Neural cell (in vitro differentiated cells): ENCODE results near the gene GNG11. TPM values are rescaled to one million over a fixed set of nuclear protein-coding genes. Genes with fewer than 3 reads are reported as not detected.

Experiments used
- H2AFZ ChIP-seq: fragments of 200-600, 300-800 bp; sonication (generic), shearing (Covaris generic); 2 replicates; pipeline ENCODE4 v1.6.0; 2014; ENCODE audit warnings: low read depth, mild to moderate bottlenecking, antibody characterized with exemption, low read length, moderate library complexity
- H3F3A ChIP-seq: fragments of 200-600 bp; shearing (Covaris generic); 2 replicates; pipeline ENCODE4 v1.6.1; 2016; ENCODE audit warnings: mild to moderate bottlenecking, moderate library complexity, mixed read lengths, antibody characterized with exemption, low read length; ENCODE audit not compliant: insufficient read depth, poor library complexity, severe bottlenecking
- H3K27ac ChIP-seq: fragments of 200-600, 300-800 bp; sonication (generic), shearing (Covaris generic); 2 replicates; pipeline ENCODE4 v1.5.1; 2014; ENCODE audit warnings: mild to moderate bottlenecking, low read length, moderate library complexity
- H3K27me3 ChIP-seq: fragments of 300-800, 200-600 bp; sonication (generic), shearing (Covaris generic); 2 replicates; pipeline ENCODE4 v1.6.0; 2014; ENCODE audit warnings: mild to moderate bottlenecking, low read depth, low read length, moderate library complexity; ENCODE audit not compliant: insufficient read depth
- H3K36me3 ChIP-seq: fragments of 300-800, 200-600 bp; sonication (generic), shearing (Covaris generic); 2 replicates; pipeline ENCODE4 v1.5.1; 2014; ENCODE audit warnings: mild to moderate bottlenecking, antibody characterized with exemption, low read length, moderate library complexity; ENCODE audit not compliant: insufficient read depth
- H3K4me2 ChIP-seq: fragments of 300-800, 200-600 bp; sonication (generic), shearing (Covaris generic); 2 replicates; pipeline ENCODE4 v1.6.0; 2014; ENCODE audit warnings: mild to moderate bottlenecking, low read length
- H3K4me3 ChIP-seq: fragments of 300-800, 200-600 bp; sonication (generic), shearing (Covaris generic); 2 replicates; pipeline ENCODE4 v1.5.1; 2014; ENCODE audit warnings: mild to moderate bottlenecking, low read length, moderate library complexity
- H3K79me2 ChIP-seq: fragments of 200-600 bp; shearing (Covaris generic); replicated peaks from 2 replicates; pipeline ENCODE4 v1.6.0; 2014; ENCODE audit warnings: mild to moderate bottlenecking, low read length, moderate library complexity; ENCODE audit not compliant: insufficient read depth
- H3K9ac ChIP-seq: fragments of 300-800, 200-600 bp; sonication (generic), shearing (Covaris generic); 2 replicates; pipeline ENCODE4 v1.6.1; 2016; ENCODE audit warnings: mild to moderate bottlenecking, low read length, mixed read lengths
- H3K9me2 ChIP-seq: fragments of 200-600 bp; shearing (Covaris generic); 2 replicates; pipeline ENCODE4 v1.6.1; 2016; ENCODE audit warnings: mild to moderate bottlenecking, low read length, mixed read lengths; ENCODE audit not compliant: insufficient read depth
- H3K9me3 ChIP-seq: fragments of 200-600, 300-800 bp; sonication (generic), shearing (Covaris generic); 2 replicates; pipeline ENCODE4 v1.6.1; 2016; ENCODE audit warnings: mild to moderate bottlenecking, mixed run types, low read length, moderate library complexity, mixed read lengths
- H4K20me1 ChIP-seq: fragments of 200-600 bp; shearing (Covaris generic); 2 replicates; pipeline ENCODE4 v1.6.1; 2016; ENCODE audit warnings: mild to moderate bottlenecking, mixed run types; ENCODE audit not compliant: insufficient read depth
- CTCF ChIP-seq: fragments of 450-650 bp; IDR thresholded peaks from 2 replicates; pipeline ENCODE4 v1.5.1; 2014; ENCODE audit warnings: antibody characterized with exemption, mild to moderate bottlenecking, moderate library complexity; ENCODE audit not compliant: poor library complexity, severe bottlenecking
- EP300 ChIP-seq: fragments of 450-650 bp; conservative IDR thresholded peaks from 2 replicates; pipeline ENCODE4 v1.6.1; 2014; ENCODE audit warnings: antibody characterized with exemption, mild to moderate bottlenecking, moderate library complexity; ENCODE audit not compliant: poor library complexity, severe bottlenecking
- EZH2 ChIP-seq: fragments of 200-600, 300-800 bp; shearing (Covaris generic), sonication (generic); IDR thresholded peaks from 2 replicates; pipeline ENCODE4 v1.6.1; 2014; ENCODE audit warnings: antibody characterized with exemption, low read length, borderline replicate concordance, mild to moderate bottlenecking; ENCODE audit not compliant: insufficient read depth, poor library complexity, severe bottlenecking
- MXI1 ChIP-seq: fragments of 450-650 bp; conservative IDR thresholded peaks from 2 replicates; pipeline ENCODE4 v1.6.1; 2014; ENCODE audit warnings: antibody characterized with exemption, mild to moderate bottlenecking; ENCODE audit not compliant: poor library complexity, severe bottlenecking
- POLR2AphosphoS5 ChIP-seq: IDR thresholded peaks from 2 replicates; pipeline ENCODE4 v1.6.1; 2012
- RAD21 ChIP-seq: fragments of 450-650 bp; conservative IDR thresholded peaks from 2 replicates; pipeline ENCODE4 v1.6.1; 2014; ENCODE audit warnings: antibody characterized with exemption, mild to moderate bottlenecking, moderate library complexity
- REST ChIP-seq: IDR thresholded peaks from 2 replicates; pipeline ENCODE4 v1.6.1; 2012; ENCODE audit warnings: borderline replicate concordance
- SMC3 ChIP-seq: fragments of 450-650 bp; conservative IDR thresholded peaks from 2 replicates; pipeline ENCODE4 v1.6.1; 2014; ENCODE audit warnings: antibody characterized with exemption, mild to moderate bottlenecking, moderate library complexity; ENCODE audit not compliant: poor library complexity
- TAF1 ChIP-seq: IDR thresholded peaks from 2 replicates; pipeline ENCODE4 v1.6.1; 2012; ENCODE audit warnings: low read depth
- polyA plus RNA-seq: library from polyadenylated mRNA; depleted of rRNA; stranded (reverse); fragments of >200 nt; gene quantifications from 2 replicates; pipeline ENCODE4 v1.2.3, GENCODE V29; 2014

Gene GNG11
- polyA plus RNA-seq, 1 donor from 2014 or later: 0.25 TPM

DNA sequence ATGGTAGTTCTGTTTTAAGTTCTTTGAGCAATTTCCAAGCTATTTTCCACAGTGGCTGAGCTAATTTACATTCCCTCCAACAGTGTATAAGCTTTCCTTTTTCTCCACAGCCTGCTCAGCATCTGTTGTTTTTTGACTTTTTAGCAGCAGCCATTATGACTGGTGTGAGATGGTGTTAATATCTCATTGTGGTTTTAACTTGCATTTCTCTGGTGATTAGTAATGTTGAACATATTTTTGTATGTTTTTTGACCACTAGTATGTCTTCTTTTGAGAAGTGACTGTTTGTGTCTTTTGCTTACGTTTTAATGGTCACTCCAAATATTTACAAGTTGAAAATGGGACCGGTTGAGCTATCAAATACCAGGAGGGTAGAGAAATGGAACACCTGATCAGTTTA is 20.4 kb downstream of the GNG11 start (continued):
- TF ChIP-seq EP300: no peak
- TF ChIP-seq RAD21: no peak
- TF ChIP-seq TAF1: no peak

DNA sequence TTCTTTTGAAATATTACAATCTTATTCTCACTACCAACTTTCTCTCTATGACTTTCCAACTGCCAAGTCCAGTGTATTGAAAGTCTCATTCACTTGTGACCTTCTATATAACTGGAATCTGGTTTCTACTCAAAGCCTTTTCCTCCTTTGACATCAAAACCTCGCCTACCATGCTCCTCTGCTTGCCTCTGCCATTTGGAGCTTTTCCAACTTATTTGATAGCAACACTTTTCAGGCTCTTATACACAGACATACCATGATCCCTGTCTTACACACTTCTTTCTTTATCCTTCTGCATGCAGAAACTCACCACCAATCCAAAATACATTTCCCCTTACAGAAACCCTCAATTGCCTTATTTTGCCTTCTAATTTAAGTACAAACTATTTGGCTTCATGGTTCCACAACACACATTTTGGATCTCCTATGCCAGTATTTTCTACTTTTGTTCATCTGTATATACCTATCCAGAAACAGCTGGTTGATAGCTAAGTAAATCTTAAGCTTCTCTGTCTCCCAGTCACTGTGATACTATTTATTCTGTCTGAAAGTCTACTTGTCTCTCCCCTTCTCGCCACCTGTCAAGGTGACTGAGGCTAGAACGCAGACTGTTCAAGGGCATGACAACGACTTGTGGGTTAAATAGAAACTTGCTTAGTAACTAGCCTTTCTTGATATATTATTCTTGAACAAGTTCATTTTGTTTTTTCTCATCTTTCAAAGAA is 22.4 kb downstream of the GNG11 start:
- Histone ChIP-seq H3K27ac (no peak overlapping the region), H3K4me3 (no peak overlapping the region), H3F3A (no peaks in the 10 kb centered on the region), H3K36me3 (no peaks in the 10 kb centered on the region), H3K79me2 (no peaks in the 10 kb centered on the region), H2AFZ (no peak overlapping the region), H3K27me3 (no peaks in the 10 kb centered on the region), H3K9ac (no peak overlapping the region), H3K9me3 (no peaks in the 10 kb centered on the region), H3K9me2 (no peaks in the 10 kb centered on the region), H3K4me2 (no peak overlapping the region), H4K20me1 (no peaks in the 10 kb centered on the region)
- TF ChIP-seq EZH2: no peak
- TF ChIP-seq MXI1: no peak
- no peak for TF ChIP-seq POLR2AphosphoS5
- no peak for TF ChIP-seq REST
- TF ChIP-seq SMC3: no peak
- TF ChIP-seq RAD21: no peak
- TF ChIP-seq EP300: no peak
- TF ChIP-seq CTCF: no peak
- no peak for TF ChIP-seq TAF1

- Histone ChIP-seq H3F3A (no peaks in the 10 kb centered on the region), H4K20me1 (no peaks in the 10 kb centered on the region), H3K27ac (no peak overlapping the region), H3K27me3 (no peaks in the 10 kb centered on the region), H3K4me3 (no peak overlapping the region), H3K36me3 (no peaks in the 10 kb centered on the region), H3K9me3 (no peaks in the 10 kb centered on the region), H3K9ac (no peak overlapping the region), H2AFZ (no peak overlapping the region), H3K79me2 (no peaks in the 10 kb centered on the region), H3K9me2 (no peaks in the 10 kb centered on the region), H3K4me2 (no peak overlapping the region)
- no peak for TF ChIP-seq EZH2
- no peak for TF ChIP-seq TAF1
- TF ChIP-seq REST: no peak
Measured at GRCh38 chr7:93944673-93945072, 23.1 kb downstream of the GNG11 start.
